ENCODE measurements around the gene PLCH1. TPM values are rescaled to one million over a fixed set of nuclear protein-coding genes. Genes with fewer than 3 reads are reported as not detected.

The PLCH1 gene
- total and polyA plus RNA-seq, 12 donors, result under 0.01 to 0.28 (median 0.10) TPM; not detected in 2

DNA sequence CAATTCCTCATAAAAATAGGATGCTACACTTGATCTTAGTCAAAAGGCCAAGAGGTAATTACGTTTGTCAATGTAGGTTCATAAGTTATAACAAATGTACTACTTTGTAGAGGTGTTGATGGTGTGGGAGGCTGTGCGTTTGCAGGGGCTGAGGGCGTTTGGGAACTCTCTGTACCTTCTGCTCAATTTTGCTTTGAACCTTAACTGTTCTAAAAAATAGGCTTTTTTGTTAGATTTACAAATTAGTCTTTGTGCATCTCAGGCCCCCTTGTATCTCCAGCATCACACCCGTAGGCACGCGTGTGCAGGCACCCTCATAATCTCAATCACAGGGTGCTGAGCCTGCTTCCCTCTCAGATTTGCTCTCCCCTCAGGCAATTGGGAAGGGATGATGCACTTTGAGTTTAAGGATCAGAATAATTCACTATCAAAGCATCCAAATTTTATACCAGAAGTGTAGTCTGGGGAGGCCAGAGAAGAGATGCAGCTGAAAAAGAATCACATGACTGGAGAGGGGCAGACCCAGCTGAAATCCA lies 415.3 kb downstream of the PLCH1 start:
- Histone ChIP-seq H3K4me3 (no peak overlapping the region), H3K27me3 (no peaks in the 10 kb centered on the region), H3K27ac (no peak overlapping the region), H3K9me3 (replicated peaks in 1 of 3) (no peaks in the 10 kb centered on the region), H3K36me3 (replicated peaks in 1 of 2) (no peaks in the 10 kb centered on the region), H3K4me1 (replicated peaks in 1 of 2) (no peaks in the 10 kb centered on the region)
- 74 to 89% (median 79%) methylated on average over 6 of the region's 6 CpGs for WGBS, 4 donors
- intact Hi-C loops (cut with DNase I), result loop anchor here in 1 of 2 donors (10.0 kb wide), 1 partner anchor 995 kb away; no protein-coding TSS in a partner anchor
- DNase-seq, result no peak
- TF ChIP-seq POLR2A (IDR thresholded peaks at IDR 0.05), result no peak
- TF ChIP-seq, protein P1, sequence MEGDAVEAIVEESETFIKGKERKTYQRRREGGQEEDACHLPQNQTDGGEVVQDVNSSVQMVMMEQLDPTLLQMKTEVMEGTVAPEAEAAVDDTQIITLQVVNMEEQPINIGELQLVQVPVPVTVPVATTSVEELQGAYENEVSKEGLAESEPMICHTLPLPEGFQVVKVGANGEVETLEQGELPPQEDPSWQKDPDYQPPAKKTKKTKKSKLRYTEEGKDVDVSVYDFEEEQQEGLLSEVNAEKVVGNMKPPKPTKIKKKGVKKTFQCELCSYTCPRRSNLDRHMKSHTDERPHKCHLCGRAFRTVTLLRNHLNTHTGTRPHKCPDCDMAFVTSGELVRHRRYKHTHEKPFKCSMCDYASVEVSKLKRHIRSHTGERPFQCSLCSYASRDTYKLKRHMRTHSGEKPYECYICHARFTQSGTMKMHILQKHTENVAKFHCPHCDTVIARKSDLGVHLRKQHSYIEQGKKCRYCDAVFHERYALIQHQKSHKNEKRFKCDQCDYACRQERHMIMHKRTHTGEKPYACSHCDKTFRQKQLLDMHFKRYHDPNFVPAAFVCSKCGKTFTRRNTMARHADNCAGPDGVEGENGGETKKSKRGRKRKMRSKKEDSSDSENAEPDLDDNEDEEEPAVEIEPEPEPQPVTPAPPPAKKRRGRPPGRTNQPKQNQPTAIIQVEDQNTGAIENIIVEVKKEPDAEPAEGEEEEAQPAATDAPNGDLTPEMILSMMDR (IDR thresholded peaks at IDR 0.05), result no peak

DNA sequence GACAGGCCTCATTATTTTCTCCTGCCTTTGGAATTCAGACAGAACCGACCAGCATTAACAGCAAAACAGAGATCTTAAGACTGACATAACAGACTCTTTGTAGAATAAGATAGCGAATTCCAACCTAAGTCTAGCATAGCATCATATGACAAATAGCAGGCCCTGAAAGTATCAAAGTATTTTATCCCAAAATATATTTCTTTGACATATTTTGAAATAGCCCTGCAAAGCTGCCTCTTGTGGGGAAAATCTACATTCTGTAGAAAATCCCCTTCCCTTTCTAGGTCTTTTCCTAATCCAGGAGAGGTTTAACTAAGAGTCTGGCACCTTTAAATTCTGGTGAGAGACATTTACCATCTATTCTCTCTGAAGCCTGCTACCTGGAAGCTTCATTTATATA lies 417.0 kb downstream of the PLCH1 start:
- TF ChIP-seq, protein P1 (IDR thresholded peaks at IDR 0.05), result no peak
- no peak for TF ChIP-seq POLR2A (IDR thresholded peaks at IDR 0.05)
- 76 to 85% (median 83%) methylated on average over 2 of the region's 2 CpGs for WGBS, 4 donors
- H3K27ac ChIP-seq, result no peak overlapping the region
- H3K27me3 ChIP-seq, result no peaks in the 10 kb centered on the region
- H3K9me3 ChIP-seq (replicated peaks in 1 of 3), result no peaks in the 10 kb centered on the region
- H3K4me1 ChIP-seq (replicated peaks in 1 of 2), result no peaks in the 10 kb centered on the region
- no peak for DNase-seq
- H3K4me3 ChIP-seq, result no peak overlapping the region
- H3K36me3 ChIP-seq (replicated peaks in 1 of 2), result no peaks in the 10 kb centered on the region
- intact Hi-C loops (cut with DNase I), result loop anchor here in 1 of 2 donors (10.0 kb wide), 1 partner anchor 993 kb away; no protein-coding TSS in a partner anchor

DNA sequence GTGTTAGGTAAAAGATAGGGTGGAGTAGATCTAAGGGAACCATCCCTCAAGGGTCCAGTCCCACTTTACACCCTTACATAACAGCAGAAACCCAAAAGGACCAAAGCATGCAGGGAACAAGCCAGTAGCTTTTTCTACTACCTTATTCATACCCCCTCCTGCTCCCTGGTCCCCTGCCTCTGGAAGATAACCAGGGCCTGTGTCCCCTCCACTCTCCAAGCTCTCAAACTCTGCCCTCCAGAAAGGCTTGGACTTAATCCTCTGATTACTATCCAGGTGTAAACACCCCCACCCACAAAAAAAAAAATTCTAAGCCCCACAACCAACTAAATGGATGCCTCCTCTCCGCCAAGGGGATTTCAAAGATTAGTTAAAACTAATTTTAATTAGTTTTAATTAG lies 417.4 kb downstream of the PLCH1 start:
- Histone ChIP-seq H3K27ac (no peak overlapping the region), H3K9me3 (replicated peaks in 1 of 3) (no peaks in the 10 kb centered on the region), H3K4me3 (no peak overlapping the region), H3K36me3 (replicated peaks in 1 of 2) (no peaks in the 10 kb centered on the region), H3K4me1 (replicated peaks in 1 of 2) (no peaks in the 10 kb centered on the region), H3K27me3 (no peaks in the 10 kb centered on the region)
- no peak for DNase-seq
- 84 to 100% (median 88%) methylated on average over 1 of the region's 1 CpG for WGBS, 4 donors
- no peak for TF ChIP-seq POLR2A (IDR thresholded peaks at IDR 0.05)
- TF ChIP-seq, protein P1 (IDR thresholded peaks at IDR 0.05), result no peak
- intact Hi-C loops (cut with DNase I), result loop anchor here in 1 of 2 donors (10.0 kb wide), 1 partner anchor 993 kb away; no protein-coding TSS in a partner anchor

DNA sequence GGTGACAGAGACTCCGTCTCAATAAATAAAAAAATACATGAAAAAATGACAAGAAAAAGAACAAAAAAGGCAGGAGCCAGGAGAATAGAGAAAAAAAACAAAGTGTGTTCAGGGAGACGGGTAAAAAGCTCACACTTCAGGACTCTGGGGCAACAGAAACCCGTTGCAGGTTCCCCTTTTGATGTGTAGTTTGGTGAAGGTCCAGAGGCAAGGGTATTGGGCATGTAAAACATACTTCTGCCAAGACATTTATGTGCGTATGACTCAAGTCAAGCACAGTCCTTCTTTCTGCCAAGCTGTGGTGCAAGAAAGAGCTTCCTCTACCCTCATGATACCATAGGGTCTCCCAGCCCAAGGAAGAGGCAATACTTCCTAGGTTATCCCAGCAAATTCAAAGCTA lies 418.0 kb downstream of the PLCH1 start:
- H3K27ac ChIP-seq, result no peak overlapping the region
- WGBS, 4 donors, result 69 to 78% (median 73%) methylated on average over 4 of the region's 4 CpGs
- no peaks in the 10 kb centered on the region for H3K9me3 ChIP-seq (replicated peaks in 1 of 3)
- TF ChIP-seq POLR2A (IDR thresholded peaks at IDR 0.05), result no peak
- TF ChIP-seq, protein P1 (IDR thresholded peaks at IDR 0.05), result no peak
- no peaks in the 10 kb centered on the region for H3K36me3 ChIP-seq (replicated peaks in 1 of 2)
- no peak overlapping the region for H3K4me3 ChIP-seq
- intact Hi-C loops (cut with DNase I), result loop anchor here in 1 of 2 donors (10.0 kb wide), 1 partner anchor 992 kb away; no protein-coding TSS in a partner anchor
- no peaks in the 10 kb centered on the region for H3K4me1 ChIP-seq (replicated peaks in 1 of 2)
- DNase-seq, result no peak
- H3K27me3 ChIP-seq, result no peaks in the 10 kb centered on the region

Data from adrenal gland (tissue), 12 donors.